Progenitor cell of endocrine pancreas (in vitro differentiated cells): ENCODE results near the gene BATF. TPM values are rescaled to one million over a fixed set of nuclear protein-coding genes. Genes with fewer than 3 reads are reported as not detected.

Experiments
- DNase-seq: peaks from one replicate; pipeline ENCODE4 v3.0.0; 2021; ENCODE audit warnings: low spot score; ENCODE audit not compliant: unreplicated experiment
- H3K27ac Mint-ChIP-seq: 2 replicates; pipeline ENCODE4 v1.8.0; 2021; ENCODE audit warnings: mild to moderate bottlenecking, moderate library complexity, mixed read lengths
- H3K27me3 Mint-ChIP-seq: 2 replicates; pipeline ENCODE4 v1.8.0; 2021; ENCODE audit warnings: mixed read lengths
- H3K36me3 Mint-ChIP-seq: 2 replicates; pipeline ENCODE4 v1.8.0; 2022; ENCODE audit warnings: mixed read lengths; ENCODE audit not compliant: insufficient read depth
- H3K4me1 Mint-ChIP-seq: 2 replicates; pipeline ENCODE4 v1.8.0; 2021; ENCODE audit warnings: low read depth, mixed read lengths
- H3K4me3 Mint-ChIP-seq: 2 replicates; pipeline ENCODE4 v1.8.0; 2021; ENCODE audit warnings: low read depth, mild to moderate bottlenecking, moderate library complexity, mixed read lengths
- H3K9me3 Mint-ChIP-seq: 2 replicates; pipeline ENCODE4 v1.8.0; 2021; ENCODE audit warnings: low read depth, mixed read lengths
- CTCF ChIP-seq: fragments of 200-600 bp; sonication (generic); IDR thresholded peaks from one replicate; pipeline ENCODE4 v1.5.0; 2021; ENCODE audit warnings: antibody characterized with exemption, mild to moderate bottlenecking; ENCODE audit not compliant: unreplicated experiment
- total RNA-seq: library from RNA; stranded (reverse); gene quantifications from 2 replicates; pipeline ENCODE4 v1.2.1, GENCODE V29; 2021

The BATF gene
- total RNA-seq, 1 donor from 2014 or later: not detected

GRCh38 chr14:75591987-75592575 is 69.8 kb downstream of the BATF start:
- no peak overlapping the region for H3K4me3 Mint-ChIP-seq
- no peaks in the 10 kb centered on the region for H3K27me3 Mint-ChIP-seq
- no peak for DNase-seq
- H3K4me1 Mint-ChIP-seq: no peaks in the 10 kb centered on the region
- peaks cover 3% of the 10 kb centered on the region for H3K36me3 Mint-ChIP-seq
- TF ChIP-seq CTCF: no peak
- no peak overlapping the region for H3K27ac Mint-ChIP-seq
- H3K9me3 Mint-ChIP-seq: peaks cover 8% of the 10 kb centered on the region

GRCh38 chr14:75595226-75595625 is 73.0 kb downstream of the BATF start:
- H3K27me3 Mint-ChIP-seq: no peaks in the 10 kb centered on the region
- peaks cover 8% of the 10 kb centered on the region for H3K9me3 Mint-ChIP-seq
- H3K27ac Mint-ChIP-seq: no peak overlapping the region
- TF ChIP-seq CTCF: no peak
- no peaks in the 10 kb centered on the region for H3K4me1 Mint-ChIP-seq
- H3K36me3 Mint-ChIP-seq: peaks cover 3% of the 10 kb centered on the region
- DNase-seq: no peak
- H3K4me3 Mint-ChIP-seq: no peak overlapping the region

Other genes with a start within 250 kb of the BATF start
- 73.7 and 88.8 TPM in 2 replicates for gene FOS, start 243.6 kb upstream of the BATF start, total RNA-seq
- 13.1 and 16.7 TPM in 2 replicates for gene JDP2, start 94.4 kb upstream of the BATF start, total RNA-seq
- 1.0 and 6.3 TPM in 2 replicates for gene FLVCR2, start 56.2 kb downstream of the BATF start, total RNA-seq
- 27.8 and 28.6 TPM in 2 replicates for gene ERG28, start 138.4 kb downstream of the BATF start, total RNA-seq
- 51.9 and 56.2 TPM in 2 replicates for gene TTLL5, start 138.8 kb downstream of the BATF start, total RNA-seq